ENCODE data around the gene GAPVD1.

DNA sequence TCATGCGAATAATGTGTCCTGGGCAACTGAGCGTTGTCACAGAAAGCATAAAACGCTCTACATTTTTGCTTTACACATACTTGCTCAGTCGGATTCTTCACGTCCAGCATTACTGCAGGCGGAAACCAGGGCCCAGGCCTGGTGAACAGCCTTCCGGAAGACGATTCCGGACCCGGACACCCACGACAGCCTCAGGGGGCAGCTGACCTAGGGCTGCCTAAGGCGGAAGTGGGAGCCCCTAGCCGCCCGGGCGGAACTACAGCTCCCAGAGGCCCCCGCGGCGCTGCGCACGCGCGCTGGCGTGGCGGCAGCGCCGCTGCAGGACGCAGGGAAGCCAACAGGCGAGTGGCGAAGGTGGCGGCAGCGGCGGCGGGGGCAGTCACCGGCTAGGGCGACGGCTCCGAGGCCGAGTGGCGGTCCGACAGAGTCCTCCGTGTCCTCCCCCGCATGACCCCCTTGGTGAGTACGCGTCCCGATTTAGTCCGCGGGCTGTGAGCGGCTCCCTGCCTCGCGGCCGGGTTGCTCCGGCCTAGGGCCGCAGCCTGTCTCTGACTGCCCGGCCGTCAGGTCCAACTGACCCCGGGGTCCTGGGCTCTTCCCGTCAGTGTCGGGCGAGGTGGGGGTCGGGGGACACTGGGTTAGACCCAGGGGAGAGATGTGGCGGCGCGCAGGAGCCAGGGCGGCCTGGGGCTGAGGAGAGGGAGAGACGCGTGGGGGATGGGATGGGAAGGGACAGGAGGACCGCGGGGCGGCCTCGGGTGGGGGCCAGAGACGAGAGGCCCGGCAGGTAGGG, at the start of gene GAPVD1:
- TF ChIP-seq, protein P1, sequence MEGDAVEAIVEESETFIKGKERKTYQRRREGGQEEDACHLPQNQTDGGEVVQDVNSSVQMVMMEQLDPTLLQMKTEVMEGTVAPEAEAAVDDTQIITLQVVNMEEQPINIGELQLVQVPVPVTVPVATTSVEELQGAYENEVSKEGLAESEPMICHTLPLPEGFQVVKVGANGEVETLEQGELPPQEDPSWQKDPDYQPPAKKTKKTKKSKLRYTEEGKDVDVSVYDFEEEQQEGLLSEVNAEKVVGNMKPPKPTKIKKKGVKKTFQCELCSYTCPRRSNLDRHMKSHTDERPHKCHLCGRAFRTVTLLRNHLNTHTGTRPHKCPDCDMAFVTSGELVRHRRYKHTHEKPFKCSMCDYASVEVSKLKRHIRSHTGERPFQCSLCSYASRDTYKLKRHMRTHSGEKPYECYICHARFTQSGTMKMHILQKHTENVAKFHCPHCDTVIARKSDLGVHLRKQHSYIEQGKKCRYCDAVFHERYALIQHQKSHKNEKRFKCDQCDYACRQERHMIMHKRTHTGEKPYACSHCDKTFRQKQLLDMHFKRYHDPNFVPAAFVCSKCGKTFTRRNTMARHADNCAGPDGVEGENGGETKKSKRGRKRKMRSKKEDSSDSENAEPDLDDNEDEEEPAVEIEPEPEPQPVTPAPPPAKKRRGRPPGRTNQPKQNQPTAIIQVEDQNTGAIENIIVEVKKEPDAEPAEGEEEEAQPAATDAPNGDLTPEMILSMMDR (IDR thresholded peaks at IDR 0.05): peak in 5 of 6 experiments; percentile 33 to 66 (median 56)
- TF ChIP-seq POLR2A (IDR thresholded peaks at IDR 0.05): peak; percentile 46 to 68
